GM23338 (cell line): ENCODE results near the gene HS6ST2. TPM values are rescaled to one million over a fixed set of nuclear protein-coding genes. Genes with fewer than 3 reads are reported as not detected.

ENCODE experiments used
- ATAC-seq: fragments of 200-7000 bp; cut with Tn5 transposase; 3 replicates; pipeline ENCODE4 v1.9.1; 2020
- DNase-seq: peaks from one replicate; pipeline ENCODE4 v3.0.0-alpha.2; 2015; ENCODE audit warnings: low spot score
- H2AFZ ChIP-seq: fragments of 200-600 bp; sonication (generic); 2 replicates; pipeline ENCODE4 v1.8.0; 2016; ENCODE audit warnings: antibody characterized with exemption, mild to moderate bottlenecking, moderate library complexity
- H3F3A ChIP-seq: fragments of 200-600 bp; sonication (generic); replicated peaks from 2 replicates; pipeline ENCODE4 v1.8.0; 2017; ENCODE audit warnings: antibody characterized with exemption, mixed run types, low read depth
- H3K27ac ChIP-seq: fragments of 200-600 bp; sonication (generic); 2 replicates; pipeline ENCODE4 v1.6.1; 2016; ENCODE audit warnings: low read depth
- H3K27me3 ChIP-seq: fragments of 200-600 bp; sonication (generic); 2 replicates; pipeline ENCODE4 v1.8.0; 2016; ENCODE audit warnings: mild to moderate bottlenecking, mixed run types, moderate library complexity; ENCODE audit not compliant: insufficient read depth
- H3K36me3 ChIP-seq: fragments of 200-600 bp; sonication (generic); 2 replicates; pipeline ENCODE4 v1.8.0; 2016; ENCODE audit warnings: mild to moderate bottlenecking; ENCODE audit not compliant: insufficient read depth
- H3K4me1 ChIP-seq: fragments of 200-600 bp; sonication (generic); 2 replicates; pipeline ENCODE4 v1.8.0; 2016; ENCODE audit warnings: mild to moderate bottlenecking, moderate library complexity; ENCODE audit not compliant: insufficient read depth
- H3K4me2 ChIP-seq: fragments of 200-600 bp; sonication (generic); 2 replicates; pipeline ENCODE4 v1.7.1; 2017; ENCODE audit warnings: mixed run types
- H3K4me3 ChIP-seq: fragments of 200-600 bp; sonication (generic); 2 replicates; pipeline ENCODE4 v1.6.1; 2016; ENCODE audit warnings: mixed run types
- H3K79me2 ChIP-seq: fragments of 200-600 bp; sonication (generic); replicated peaks from 2 replicates; pipeline ENCODE4 v1.8.0; 2017; ENCODE audit warnings: mild to moderate bottlenecking; ENCODE audit not compliant: insufficient read depth
- H3K9me2 ChIP-seq: fragments of 200-600 bp; sonication (generic); 2 replicates; pipeline ENCODE4 v1.8.0; 2017; ENCODE audit not compliant: insufficient read depth
- H4K20me1 ChIP-seq: fragments of 200-600 bp; sonication (generic); replicated peaks from 2 replicates; pipeline ENCODE4 v1.8.0; 2017; ENCODE audit warnings: mild to moderate bottlenecking; ENCODE audit not compliant: insufficient read depth
- H3K27ac Mint-ChIP-seq: 2 replicates; pipeline ENCODE4 v1.8.0; 2020; ENCODE audit warnings: inconsistent platforms, mild to moderate bottlenecking, moderate library complexity, mixed read lengths
- H3K27me3 Mint-ChIP-seq: 3 replicates; pipeline ENCODE4 v1.8.0; 2022; ENCODE audit warnings: low read depth, mild to moderate bottlenecking, moderate library complexity, mixed read lengths, inconsistent platforms; ENCODE audit not compliant: insufficient read depth, poor library complexity
- H3K36me3 Mint-ChIP-seq: 3 replicates; pipeline ENCODE4 v1.8.0; 2021; ENCODE audit warnings: low read depth, mild to moderate bottlenecking, inconsistent platforms, moderate library complexity, mixed read lengths
- H3K4me1 Mint-ChIP-seq: 3 replicates; pipeline ENCODE4 v1.8.0; 2020; ENCODE audit warnings: mild to moderate bottlenecking, inconsistent platforms, mixed read lengths
- H3K4me3 Mint-ChIP-seq: 3 replicates; pipeline ENCODE4 v1.8.0; 2021; ENCODE audit warnings: moderate library complexity, mild to moderate bottlenecking, inconsistent platforms, mixed read lengths
- H3K9me3 Mint-ChIP-seq: 3 replicates; pipeline ENCODE4 v1.8.0; 2020; ENCODE audit warnings: moderate library complexity, mild to moderate bottlenecking, inconsistent platforms, mixed read lengths
- CREB1 ChIP-seq: fragments of 250-450 bp; sonication (Bioruptor Pico); IDR thresholded peaks from 2 replicates; pipeline ENCODE4 v1.5.0; 2020; ENCODE audit warnings: low read depth, mild to moderate bottlenecking, moderate library complexity
- EZH2 ChIP-seq: fragments of 200-600 bp; sonication (generic); IDR thresholded peaks from one replicate; pipeline ENCODE4 v1.8.0; 2017; ENCODE audit warnings: antibody characterized with exemption, mild to moderate bottlenecking, low read depth; ENCODE audit not compliant: unreplicated experiment
- EZH2phosphoT487 ChIP-seq: fragments of 200-600 bp; sonication (generic); IDR thresholded peaks from one replicate; pipeline ENCODE4 v1.8.1; 2018; ENCODE audit warnings: antibody characterized with exemption; ENCODE audit not compliant: unreplicated experiment
- JUNB ChIP-seq: IDR thresholded peaks from one replicate; pipeline ENCODE4 v1.6.1; 2016; ENCODE audit warnings: antibody characterized with exemption; ENCODE audit not compliant: unreplicated experiment
- NANOG ChIP-seq: IDR thresholded peaks from 2 replicates; pipeline ENCODE4 v1.6.1; 2016; ENCODE audit warnings: antibody characterized with exemption, borderline replicate concordance
- POLR2AphosphoS5 ChIP-seq: IDR thresholded peaks from 2 replicates; pipeline ENCODE4 v1.6.1; 2016; ENCODE audit warnings: antibody characterized with exemption, low read depth
- STAT1 ChIP-seq: IDR thresholded peaks from one replicate; pipeline ENCODE4 v1.6.1; 2016; ENCODE audit warnings: antibody characterized with exemption; ENCODE audit not compliant: unreplicated experiment
- ZNF114 ChIP-seq: fragments of 250-450 bp; sonication (Bioruptor Pico); IDR thresholded peaks from 2 replicates; pipeline ENCODE4 v1.5.0; 2020; ENCODE audit warnings: mild to moderate bottlenecking, moderate library complexity
- polyA plus RNA-seq: library from polyadenylated mRNA; unstranded; fragments of >200 nt; fragmentation: Nextera tagmentation; extraction: Ambion mirVana; gene quantifications from 2 replicates; pipeline ENCODE4 v1.2.1, GENCODE V29; 2016
- total RNA-seq: library from RNA; depleted of rRNA; stranded (reverse); fragments of >200 nt; shearing (Covaris generic); gene quantifications from 2 replicates; pipeline ENCODE4 v1.2.3, GENCODE V29; 2014
- TF ChIP-seq, protein P1 (sequence below): fragments of 250-450 bp; sonication (Bioruptor Pico); IDR thresholded peaks from 2 replicates; pipeline ENCODE4 v1.5.0; 2020; ENCODE audit warnings: mild to moderate bottlenecking, moderate library complexity
- TF ChIP-seq, protein P2 (sequence below): IDR thresholded peaks from one replicate; pipeline ENCODE4 v1.6.1; 2018; ENCODE audit warnings: antibody characterized with exemption; ENCODE audit not compliant: unreplicated experiment
- TF ChIP-seq, protein P3 (sequence below): IDR thresholded peaks from 2 replicates; pipeline ENCODE4 v1.6.1; 2016; ENCODE audit warnings: antibody characterized with exemption

Gene HS6ST2
- total and polyA plus RNA-seq, 2 experiments from 2014 or later: 0.82 to 4.8 TPM

DNA sequence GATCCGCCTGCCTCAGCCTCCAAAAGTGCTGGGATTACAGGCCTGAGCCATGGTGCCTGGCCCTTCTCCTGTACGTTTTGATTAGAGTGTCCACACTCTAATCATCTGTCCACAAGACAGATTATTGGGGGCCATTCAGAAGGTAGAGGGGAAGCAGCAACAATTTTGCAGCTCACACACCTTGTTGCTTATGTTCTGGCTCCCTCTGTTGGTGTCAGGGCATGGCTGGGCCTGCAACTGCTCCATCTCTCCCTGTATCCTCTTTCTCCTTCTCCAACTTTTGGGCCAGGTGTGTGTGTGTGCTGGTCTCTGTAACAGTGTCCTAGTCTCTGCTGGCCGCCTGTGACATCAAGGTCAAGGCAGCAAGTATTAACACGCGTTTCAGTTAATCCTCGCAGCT, 344.1 kb downstream of the HS6ST2 start (continued):
- TF ChIP-seq CREB1: no peak

DNA sequence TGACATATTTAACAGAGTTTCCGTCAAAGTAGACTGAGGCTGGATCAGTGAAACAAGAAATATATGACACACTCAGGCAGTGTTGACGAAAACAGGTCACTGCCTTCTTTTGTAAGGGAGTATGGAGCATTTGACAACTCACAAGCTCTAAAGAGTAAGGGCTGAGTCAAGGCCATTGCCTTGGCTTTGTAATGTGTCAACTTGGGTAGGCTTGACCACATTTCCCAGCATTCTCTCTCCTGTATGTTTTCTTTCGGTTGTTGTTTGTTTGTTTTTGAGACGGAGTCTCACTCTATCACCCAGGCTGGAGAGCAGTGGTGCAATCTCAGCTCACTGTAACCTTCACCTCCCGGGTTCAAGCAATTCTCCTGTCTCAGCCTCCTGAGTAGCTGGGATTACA, 344.6 kb downstream of the HS6ST2 start:
- ATAC-seq: no peak
- Mint-ChIP-seq H3K36me3 (no peaks in the 10 kb centered on the region), H3K27ac (no peak overlapping the region), H3K4me3 (no peak overlapping the region), H3K4me1 (no peaks in the 10 kb centered on the region), H3K27me3 (peaks cover 2% of the 10 kb centered on the region), H3K9me3 (no peaks in the 10 kb centered on the region)
- H3K9me2 ChIP-seq: no peaks in the 10 kb centered on the region
- no peaks in the 10 kb centered on the region for H3K36me3 ChIP-seq
- H3K4me1 ChIP-seq: no peaks in the 10 kb centered on the region
- no peaks in the 10 kb centered on the region for H3F3A ChIP-seq
- no peaks in the 10 kb centered on the region for H4K20me1 ChIP-seq
- no peak overlapping the region for H2AFZ ChIP-seq
- no peak overlapping the region for H3K4me3 ChIP-seq
- DNase-seq: no peak
- no peaks in the 10 kb centered on the region for H3K79me2 ChIP-seq
- TF ChIP-seq CREB1 (no peak), ZNF114 (CRISPR knock-in tag) (no peak), NANOG (no peak), JUNB (no peak), EZH2phosphoT487 (no peak), POLR2AphosphoS5 (no peak), STAT1 (no peak), EZH2 (no peak)
- TF ChIP-seq, protein P1, sequence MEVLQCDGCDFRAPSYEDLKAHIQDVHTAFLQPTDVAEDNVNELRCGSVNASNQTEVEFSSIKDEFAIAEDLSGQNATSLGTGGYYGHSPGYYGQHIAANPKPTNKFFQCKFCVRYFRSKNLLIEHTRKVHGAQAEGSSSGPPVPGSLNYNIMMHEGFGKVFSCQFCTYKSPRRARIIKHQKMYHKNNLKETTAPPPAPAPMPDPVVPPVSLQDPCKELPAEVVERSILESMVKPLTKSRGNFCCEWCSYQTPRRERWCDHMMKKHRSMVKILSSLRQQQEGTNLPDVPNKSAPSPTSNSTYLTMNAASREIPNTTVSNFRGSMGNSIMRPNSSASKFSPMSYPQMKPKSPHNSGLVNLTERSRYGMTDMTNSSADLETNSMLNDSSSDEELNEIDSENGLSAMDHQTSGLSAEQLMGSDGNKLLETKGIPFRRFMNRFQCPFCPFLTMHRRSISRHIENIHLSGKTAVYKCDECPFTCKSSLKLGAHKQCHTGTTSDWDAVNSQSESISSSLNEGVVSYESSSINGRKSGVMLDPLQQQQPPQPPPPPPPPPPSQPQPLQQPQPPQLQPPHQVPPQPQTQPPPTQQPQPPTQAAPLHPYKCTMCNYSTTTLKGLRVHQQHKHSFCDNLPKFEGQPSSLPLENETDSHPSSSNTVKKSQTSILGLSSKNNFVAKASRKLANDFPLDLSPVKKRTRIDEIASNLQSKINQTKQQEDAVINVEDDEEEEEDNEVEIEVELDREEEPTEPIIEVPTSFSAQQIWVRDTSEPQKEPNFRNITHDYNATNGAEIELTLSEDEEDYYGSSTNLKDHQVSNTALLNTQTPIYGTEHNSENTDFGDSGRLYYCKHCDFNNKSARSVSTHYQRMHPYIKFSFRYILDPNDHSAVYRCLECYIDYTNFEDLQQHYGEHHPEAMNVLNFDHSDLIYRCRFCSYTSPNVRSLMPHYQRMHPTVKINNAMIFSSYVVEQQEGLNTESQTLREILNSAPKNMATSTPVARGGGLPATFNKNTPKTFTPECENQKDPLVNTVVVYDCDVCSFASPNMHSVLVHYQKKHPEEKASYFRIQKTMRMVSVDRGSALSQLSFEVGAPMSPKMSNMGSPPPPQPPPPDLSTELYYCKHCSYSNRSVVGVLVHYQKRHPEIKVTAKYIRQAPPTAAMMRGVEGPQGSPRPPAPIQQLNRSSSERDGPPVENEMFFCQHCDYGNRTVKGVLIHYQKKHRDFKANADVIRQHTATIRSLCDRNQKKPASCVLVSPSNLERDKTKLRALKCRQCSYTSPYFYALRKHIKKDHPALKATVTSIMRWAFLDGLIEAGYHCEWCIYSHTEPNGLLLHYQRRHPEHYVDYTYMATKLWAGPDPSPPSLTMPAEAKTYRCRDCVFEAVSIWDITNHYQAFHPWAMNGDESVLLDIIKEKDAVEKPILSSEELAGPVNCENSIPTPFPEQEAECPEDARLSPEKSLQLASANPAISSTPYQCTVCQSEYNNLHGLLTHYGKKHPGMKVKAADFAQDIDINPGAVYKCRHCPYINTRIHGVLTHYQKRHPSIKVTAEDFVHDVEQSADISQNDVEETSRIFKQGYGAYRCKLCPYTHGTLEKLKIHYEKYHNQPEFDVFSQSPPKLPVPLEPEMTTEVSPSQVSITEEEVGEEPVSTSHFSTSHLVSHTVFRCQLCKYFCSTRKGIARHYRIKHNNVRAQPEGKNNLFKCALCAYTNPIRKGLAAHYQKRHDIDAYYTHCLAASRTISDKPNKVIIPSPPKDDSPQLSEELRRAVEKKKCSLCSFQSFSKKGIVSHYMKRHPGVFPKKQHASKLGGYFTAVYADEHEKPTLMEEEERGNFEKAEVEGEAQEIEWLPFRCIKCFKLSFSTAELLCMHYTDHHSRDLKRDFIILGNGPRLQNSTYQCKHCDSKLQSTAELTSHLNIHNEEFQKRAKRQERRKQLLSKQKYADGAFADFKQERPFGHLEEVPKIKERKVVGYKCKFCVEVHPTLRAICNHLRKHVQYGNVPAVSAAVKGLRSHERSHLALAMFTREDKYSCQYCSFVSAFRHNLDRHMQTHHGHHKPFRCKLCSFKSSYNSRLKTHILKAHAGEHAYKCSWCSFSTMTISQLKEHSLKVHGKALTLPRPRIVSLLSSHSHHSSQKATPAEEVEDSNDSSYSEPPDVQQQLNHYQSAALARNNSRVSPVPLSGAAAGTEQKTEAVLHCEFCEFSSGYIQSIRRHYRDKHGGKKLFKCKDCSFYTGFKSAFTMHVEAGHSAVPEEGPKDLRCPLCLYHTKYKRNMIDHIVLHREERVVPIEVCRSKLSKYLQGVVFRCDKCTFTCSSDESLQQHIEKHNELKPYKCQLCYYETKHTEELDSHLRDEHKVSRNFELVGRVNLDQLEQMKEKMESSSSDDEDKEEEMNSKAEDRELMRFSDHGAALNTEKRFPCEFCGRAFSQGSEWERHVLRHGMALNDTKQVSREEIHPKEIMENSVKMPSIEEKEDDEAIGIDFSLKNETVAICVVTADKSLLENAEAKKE (CRISPR knock-in tag): no peak
- TF ChIP-seq, protein P2, sequence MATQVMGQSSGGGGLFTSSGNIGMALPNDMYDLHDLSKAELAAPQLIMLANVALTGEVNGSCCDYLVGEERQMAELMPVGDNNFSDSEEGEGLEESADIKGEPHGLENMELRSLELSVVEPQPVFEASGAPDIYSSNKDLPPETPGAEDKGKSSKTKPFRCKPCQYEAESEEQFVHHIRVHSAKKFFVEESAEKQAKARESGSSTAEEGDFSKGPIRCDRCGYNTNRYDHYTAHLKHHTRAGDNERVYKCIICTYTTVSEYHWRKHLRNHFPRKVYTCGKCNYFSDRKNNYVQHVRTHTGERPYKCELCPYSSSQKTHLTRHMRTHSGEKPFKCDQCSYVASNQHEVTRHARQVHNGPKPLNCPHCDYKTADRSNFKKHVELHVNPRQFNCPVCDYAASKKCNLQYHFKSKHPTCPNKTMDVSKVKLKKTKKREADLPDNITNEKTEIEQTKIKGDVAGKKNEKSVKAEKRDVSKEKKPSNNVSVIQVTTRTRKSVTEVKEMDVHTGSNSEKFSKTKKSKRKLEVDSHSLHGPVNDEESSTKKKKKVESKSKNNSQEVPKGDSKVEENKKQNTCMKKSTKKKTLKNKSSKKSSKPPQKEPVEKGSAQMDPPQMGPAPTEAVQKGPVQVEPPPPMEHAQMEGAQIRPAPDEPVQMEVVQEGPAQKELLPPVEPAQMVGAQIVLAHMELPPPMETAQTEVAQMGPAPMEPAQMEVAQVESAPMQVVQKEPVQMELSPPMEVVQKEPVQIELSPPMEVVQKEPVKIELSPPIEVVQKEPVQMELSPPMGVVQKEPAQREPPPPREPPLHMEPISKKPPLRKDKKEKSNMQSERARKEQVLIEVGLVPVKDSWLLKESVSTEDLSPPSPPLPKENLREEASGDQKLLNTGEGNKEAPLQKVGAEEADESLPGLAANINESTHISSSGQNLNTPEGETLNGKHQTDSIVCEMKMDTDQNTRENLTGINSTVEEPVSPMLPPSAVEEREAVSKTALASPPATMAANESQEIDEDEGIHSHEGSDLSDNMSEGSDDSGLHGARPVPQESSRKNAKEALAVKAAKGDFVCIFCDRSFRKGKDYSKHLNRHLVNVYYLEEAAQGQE: no peak
- TF ChIP-seq, protein P3, sequence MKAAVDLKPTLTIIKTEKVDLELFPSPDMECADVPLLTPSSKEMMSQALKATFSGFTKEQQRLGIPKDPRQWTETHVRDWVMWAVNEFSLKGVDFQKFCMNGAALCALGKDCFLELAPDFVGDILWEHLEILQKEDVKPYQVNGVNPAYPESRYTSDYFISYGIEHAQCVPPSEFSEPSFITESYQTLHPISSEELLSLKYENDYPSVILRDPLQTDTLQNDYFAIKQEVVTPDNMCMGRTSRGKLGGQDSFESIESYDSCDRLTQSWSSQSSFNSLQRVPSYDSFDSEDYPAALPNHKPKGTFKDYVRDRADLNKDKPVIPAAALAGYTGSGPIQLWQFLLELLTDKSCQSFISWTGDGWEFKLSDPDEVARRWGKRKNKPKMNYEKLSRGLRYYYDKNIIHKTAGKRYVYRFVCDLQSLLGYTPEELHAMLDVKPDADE: no peak
- H3K4me2 ChIP-seq: no peak overlapping the region
- no peaks in the 10 kb centered on the region for H3K27me3 ChIP-seq
- H3K27ac ChIP-seq: no peak overlapping the region
